PFSK-1 (cell line): ENCODE data around the gene RASL11B.

Source experiments
- FOXP2 ChIP-seq: optimal IDR thresholded peaks from 2 replicates; pipeline ENCODE3; 2011; ENCODE audit warnings: borderline replicate concordance, control low read depth, inconsistent platforms; ENCODE audit not compliant: insufficient read depth; ENCODE audit errors: extremely low read length, extremely low read depth
- POLR2AphosphoS5 ChIP-seq: IDR thresholded peaks from 2 replicates; pipeline ENCODE4 v1.6.1; 2012; ENCODE audit warnings: low read depth, mild to moderate bottlenecking, control low read depth, low read length, moderate library complexity
- REST ChIP-seq, 2 experiments: IDR thresholded peaks; 2 replicates each; pipeline versions ENCODE4 v1.6.1 to v1.8.0; 2011 to 2012; ENCODE audit warnings: low read depth in 2 of 2, low read length in 2 of 2, control low read depth in 1 of 2, inconsistent platforms in 1 of 2, mild to moderate bottlenecking in 1 of 2, moderate library complexity in 1 of 2; ENCODE audit not compliant: insufficient read depth in 1 of 2
- SIN3A ChIP-seq: IDR thresholded peaks from 2 replicates; pipeline ENCODE4 v1.6.1; 2012; ENCODE audit warnings: mild to moderate bottlenecking, low read length, moderate library complexity, borderline replicate concordance; ENCODE audit not compliant: insufficient read depth
- TAF1 ChIP-seq: IDR thresholded peaks from 2 replicates; pipeline ENCODE4 v1.6.1; 2012; ENCODE audit warnings: low read length, control low read depth, borderline replicate concordance; ENCODE audit not compliant: insufficient read depth

RASL11B gene

GRCh38 chr4:52823702-52824092 is 38.4 kb upstream of the RASL11B start:
- TF ChIP-seq FOXP2 (no peak), SIN3A (no peak), POLR2AphosphoS5 (no peak), REST (IDR thresholded peaks at IDR 0.05; ENCODE audit: insufficient read depth in 1 of 2, low read depth in 2 of 2, low read length in 2 of 2) (no peak), TAF1 (no peak)

GRCh38 chr4:52824270-52824602 is 37.9 kb upstream of the RASL11B start:
- TF ChIP-seq SIN3A, result no peak
- no peak for TF ChIP-seq FOXP2
- TF ChIP-seq POLR2AphosphoS5, result no peak
- TF ChIP-seq TAF1, result no peak
- no peak for TF ChIP-seq REST (IDR thresholded peaks at IDR 0.05; ENCODE audit: insufficient read depth in 1 of 2, low read depth in 2 of 2, low read length in 2 of 2)

GRCh38 chr4:52824603-52825459 is 37.3 kb upstream of the RASL11B start:
- TF ChIP-seq TAF1, result no peak
- TF ChIP-seq FOXP2, result no peak
- no peak for TF ChIP-seq POLR2AphosphoS5
- no peak for TF ChIP-seq SIN3A
- TF ChIP-seq REST (IDR thresholded peaks at IDR 0.05; ENCODE audit: insufficient read depth in 1 of 2, low read depth in 2 of 2, low read length in 2 of 2), result no peak

- TF ChIP-seq SIN3A, result no peak
These were observed 36.5 kb upstream of the RASL11B start for GRCh38 chr4:52825460-52826090.

- TF ChIP-seq SIN3A (no peak), POLR2AphosphoS5 (no peak), TAF1 (no peak), FOXP2 (no peak), REST (IDR thresholded peaks at IDR 0.05; ENCODE audit: insufficient read depth in 1 of 2, low read depth in 2 of 2, low read length in 2 of 2) (no peak)
These were observed 28.1 kb upstream of the RASL11B start for GRCh38 chr4:52833941-52834525.
